Neural progenitor cell (in vitro differentiated cells): ENCODE data around the gene LRP1B. TPM values are rescaled to one million over a fixed set of nuclear protein-coding genes. Genes with fewer than 3 reads are reported as not detected.

ENCODE experiments used
- DNase-seq: peaks from one replicate; pipeline ENCODE4 v3.0.0-alpha.2; 2016; ENCODE audit warnings: low spot score
- H2AFZ ChIP-seq: fragments of 200-600 bp; sonication (generic); replicated peaks from 2 replicates; pipeline ENCODE4 v1.6.1; 2016; ENCODE audit warnings: antibody characterized with exemption
- H3F3A ChIP-seq: fragments of 200-600 bp; sonication (generic); 2 replicates; pipeline ENCODE4 v1.6.1; 2016; ENCODE audit warnings: antibody characterized with exemption, low read depth
- H3K27ac ChIP-seq: fragments of 200-600 bp; sonication (generic); 2 replicates; pipeline ENCODE4 v1.5.1; 2016; ENCODE audit warnings: mild to moderate bottlenecking
- H3K27me3 ChIP-seq: fragments of 200-600 bp; sonication (generic); 2 replicates; pipeline ENCODE4 v1.6.1; 2016; ENCODE audit warnings: mild to moderate bottlenecking, moderate library complexity
- H3K36me3 ChIP-seq: fragments of 200-600 bp; sonication (generic); 2 replicates; pipeline ENCODE4 v1.5.1; 2016
- H3K4me1 ChIP-seq: fragments of 200-600 bp; sonication (generic); 2 replicates; pipeline ENCODE4 v1.6.1; 2016; ENCODE audit warnings: mixed run types
- H3K4me2 ChIP-seq: fragments of 200-600 bp; sonication (generic); 2 replicates; pipeline ENCODE4 v1.6.1; 2016
- H3K4me3 ChIP-seq: fragments of 200-600 bp; sonication (generic); 2 replicates; pipeline ENCODE4 v1.5.1; 2016
- H3K79me2 ChIP-seq: fragments of 200-600 bp; sonication (generic); 2 replicates; pipeline ENCODE4 v1.6.1; 2016; ENCODE audit warnings: low read depth
- H3K9ac ChIP-seq: fragments of 200-600 bp; sonication (generic); 2 replicates; pipeline ENCODE4 v1.6.1; 2016
- H3K9me3 ChIP-seq: fragments of 200-600 bp; sonication (generic); 2 replicates; pipeline ENCODE4 v1.5.1; 2016; ENCODE audit warnings: low read depth
- H4K20me1 ChIP-seq: fragments of 200-600 bp; sonication (generic); 2 replicates; pipeline ENCODE4 v1.6.1; 2016; ENCODE audit warnings: low read depth
- H3K27ac Mint-ChIP-seq: 3 replicates; pipeline ENCODE4 v1.8.0; 2021; ENCODE audit warnings: mixed read lengths
- H3K27me3 Mint-ChIP-seq: 2 replicates; pipeline ENCODE4 v1.8.0; 2022; ENCODE audit warnings: low read depth, mild to moderate bottlenecking, inconsistent platforms, moderate library complexity, mixed read lengths; ENCODE audit not compliant: insufficient read depth
- H3K36me3 Mint-ChIP-seq: 3 replicates; pipeline ENCODE4 v1.8.0; 2021; ENCODE audit warnings: mixed read lengths
- H3K4me1 Mint-ChIP-seq: 3 replicates; pipeline ENCODE4 v1.8.0; 2021; ENCODE audit warnings: mixed read lengths
- H3K4me3 Mint-ChIP-seq: 3 replicates; pipeline ENCODE4 v1.8.0; 2021; ENCODE audit warnings: mild to moderate bottlenecking, moderate library complexity, mixed read lengths
- H3K9me3 Mint-ChIP-seq: 3 replicates; pipeline ENCODE4 v1.8.0; 2020; ENCODE audit warnings: mixed read lengths
- CTCF ChIP-seq: fragments of 200-600 bp; sonication (generic); IDR thresholded peaks from 2 replicates; pipeline ENCODE4 v1.5.1; 2017; ENCODE audit warnings: antibody characterized with exemption, mild to moderate bottlenecking
- EZH2 ChIP-seq: fragments of 200-600 bp; sonication (generic); IDR thresholded peaks from 2 replicates; pipeline ENCODE4 v1.6.1; 2017; ENCODE audit warnings: antibody characterized with exemption, mild to moderate bottlenecking, moderate library complexity
- EZH2phosphoT487 ChIP-seq: fragments of 200-600 bp; sonication (generic); IDR thresholded peaks from 2 replicates; pipeline ENCODE4 v1.6.1; 2017; ENCODE audit warnings: antibody characterized with exemption
- total RNA-seq: library from RNA; depleted of rRNA; stranded (reverse); fragments of >200 nt; gene quantifications from 2 replicates; pipeline ENCODE4 v1.2.3, GENCODE V29; 2015; ENCODE audit warnings: low replicate concordance

The LRP1B gene
- total RNA-seq, 1 donor from 2014 or later: not detected

GRCh38 chr2:141201016-141201565 is 929.7 kb downstream of the LRP1B start:
- no peaks in the 10 kb centered on the region for H3K9me3 ChIP-seq
- no peaks in the 10 kb centered on the region for H3K4me1 ChIP-seq
- no peaks in the 10 kb centered on the region for H3K27me3 ChIP-seq
- no peaks in the 10 kb centered on the region for H3K27me3 Mint-ChIP-seq
- H3F3A ChIP-seq: no peaks in the 10 kb centered on the region
- no peak for DNase-seq
- no peak overlapping the region for H3K4me3 Mint-ChIP-seq
- no peaks in the 10 kb centered on the region for H3K4me1 Mint-ChIP-seq
- no peak overlapping the region for H3K9ac ChIP-seq
- no peaks in the 10 kb centered on the region for H3K36me3 ChIP-seq
- no peak overlapping the region for H3K4me2 ChIP-seq
- H3K9me3 Mint-ChIP-seq: no peaks in the 10 kb centered on the region
- H3K27ac ChIP-seq: no peak overlapping the region
- TF ChIP-seq EZH2 (no peak), CTCF (no peak), EZH2phosphoT487 (no peak)
- no peak overlapping the region for H3K4me3 ChIP-seq
- no peaks in the 10 kb centered on the region for H4K20me1 ChIP-seq
- no peaks in the 10 kb centered on the region for H3K36me3 Mint-ChIP-seq
- H2AFZ ChIP-seq: no peak overlapping the region
- H3K27ac Mint-ChIP-seq: no peak overlapping the region
- no peaks in the 10 kb centered on the region for H3K79me2 ChIP-seq

- Mint-ChIP-seq H3K4me3 (no peak overlapping the region), H3K27me3 (no peaks in the 10 kb centered on the region), H3K4me1 (no peaks in the 10 kb centered on the region), H3K9me3 (no peaks in the 10 kb centered on the region), H3K36me3 (no peaks in the 10 kb centered on the region), H3K27ac (no peak overlapping the region)
- TF ChIP-seq CTCF: no peak
- TF ChIP-seq EZH2: no peak
- no peak for TF ChIP-seq EZH2phosphoT487
- no peaks in the 10 kb centered on the region for H4K20me1 ChIP-seq
- no peak for DNase-seq
- H3K4me3 ChIP-seq: no peak overlapping the region
- H3K36me3 ChIP-seq: no peaks in the 10 kb centered on the region
- H3K79me2 ChIP-seq: no peaks in the 10 kb centered on the region
- H3F3A ChIP-seq: no peaks in the 10 kb centered on the region
- H3K27me3 ChIP-seq: no peaks in the 10 kb centered on the region
- H3K4me2 ChIP-seq: no peak overlapping the region
- no peak overlapping the region for H3K27ac ChIP-seq
- H2AFZ ChIP-seq: no peak overlapping the region
- no peaks in the 10 kb centered on the region for H3K9me3 ChIP-seq
- H3K4me1 ChIP-seq: no peaks in the 10 kb centered on the region
- H3K9ac ChIP-seq: no peak overlapping the region
Observed at GRCh38 chr2:141200191-141200590, 930.6 kb downstream of the LRP1B start.

- H4K20me1 ChIP-seq: no peaks in the 10 kb centered on the region
- H3K4me1 ChIP-seq: no peaks in the 10 kb centered on the region
- no peaks in the 10 kb centered on the region for H3K79me2 ChIP-seq
- no peaks in the 10 kb centered on the region for H3K27me3 ChIP-seq
- no peaks in the 10 kb centered on the region for H3K9me3 ChIP-seq
- Mint-ChIP-seq H3K27ac (no peak overlapping the region), H3K4me3 (no peak overlapping the region), H3K9me3 (no peaks in the 10 kb centered on the region), H3K4me1 (no peaks in the 10 kb centered on the region), H3K36me3 (no peaks in the 10 kb centered on the region), H3K27me3 (no peaks in the 10 kb centered on the region)
- TF ChIP-seq CTCF (no peak), EZH2phosphoT487 (no peak), EZH2 (no peak)
- H3K9ac ChIP-seq: no peak overlapping the region
- no peak overlapping the region for H3K4me2 ChIP-seq
- no peaks in the 10 kb centered on the region for H3K36me3 ChIP-seq
- no peak overlapping the region for H2AFZ ChIP-seq
- H3F3A ChIP-seq: no peaks in the 10 kb centered on the region
- H3K27ac ChIP-seq: no peak overlapping the region
- no peak for DNase-seq
- H3K4me3 ChIP-seq: no peak overlapping the region
Observed at GRCh38 chr2:141199711-141200110, 931.1 kb downstream of the LRP1B start.
